Trophoblast cell (in vitro differentiated cells and primary cell): ENCODE measurements around the gene USP50.
"Not testable (repeated sequence)": the region's sequence is repeated elsewhere in the genome, so short reads cannot be mapped to it uniquely, and the experiment has no call there.

ENCODE experiments used
- DNase-seq, 2 donors: peaks; one replicate each; pipeline ENCODE4 v3.0.0-alpha.2; 2016
- H2AFZ ChIP-seq: 2 replicates; pipeline ENCODE4 v1.6.1; 2013; ENCODE audit warnings: low read length, moderate library complexity, mild to moderate bottlenecking; ENCODE audit not compliant: insufficient read depth, poor library complexity
- H2AK5ac ChIP-seq: 2 replicates; pipeline ENCODE4 v1.6.1; 2013; ENCODE audit warnings: mild to moderate bottlenecking, low read length
- H2BK120ac ChIP-seq: 2 replicates; pipeline ENCODE4 v1.6.1; 2013; ENCODE audit warnings: low read length, mild to moderate bottlenecking, moderate library complexity; ENCODE audit not compliant: insufficient read depth, poor library complexity
- H2BK12ac ChIP-seq: 2 replicates; pipeline ENCODE4 v1.6.1; 2013; ENCODE audit warnings: mild to moderate bottlenecking, low read length, moderate library complexity
- H2BK5ac ChIP-seq: 2 replicates; pipeline ENCODE4 v1.6.1; 2013; ENCODE audit warnings: low read length, low read depth, moderate library complexity, mild to moderate bottlenecking; ENCODE audit not compliant: poor library complexity
- H3K14ac ChIP-seq: 2 replicates; pipeline ENCODE4 v1.6.1; 2013; ENCODE audit warnings: mild to moderate bottlenecking, low read length
- H3K18ac ChIP-seq: 2 replicates; pipeline ENCODE4 v1.6.1; 2013; ENCODE audit warnings: mild to moderate bottlenecking, low read length
- H3K23ac ChIP-seq: 2 replicates; pipeline ENCODE4 v1.6.1; 2013; ENCODE audit warnings: low read length
- H3K27ac ChIP-seq: 2 replicates; pipeline ENCODE4 v1.5.1; 2013; ENCODE audit warnings: low read depth, mild to moderate bottlenecking, inconsistent platforms, low read length, moderate library complexity
- H3K27me3 ChIP-seq: 2 replicates; pipeline ENCODE4 v1.6.1; 2013; ENCODE audit warnings: inconsistent platforms, mild to moderate bottlenecking, low read length, moderate library complexity; ENCODE audit not compliant: insufficient read depth
- H3K36me3 ChIP-seq, 2 experiments: 1 replicate in 1 of 2; 2 replicates in 1 of 2; pipeline ENCODE4 v1.6.1; 2013; ENCODE audit warnings: low read length in 2 of 2, mild to moderate bottlenecking in 2 of 2, moderate library complexity in 1 of 2; ENCODE audit not compliant: insufficient read depth in 2 of 2, control insufficient read depth in 1 of 2
- H3K4ac ChIP-seq: 2 replicates; pipeline ENCODE4 v1.6.1; 2013; ENCODE audit warnings: low read depth, mild to moderate bottlenecking, low read length, moderate library complexity
- H3K4me1 ChIP-seq, 2 experiments: 1 replicate in 1 of 2; 2 replicates in 1 of 2; pipeline ENCODE4 v1.6.1; 2013; ENCODE audit warnings: low read length in 2 of 2, mild to moderate bottlenecking in 2 of 2, moderate library complexity in 1 of 2; ENCODE audit not compliant: insufficient read depth in 2 of 2, control insufficient read depth in 1 of 2
- H3K4me2 ChIP-seq: 2 replicates; pipeline ENCODE4 v1.6.1; 2013; ENCODE audit warnings: inconsistent platforms, mild to moderate bottlenecking, low read length, moderate library complexity
- H3K4me3 ChIP-seq: 2 replicates; pipeline ENCODE4 v1.5.1; 2013; ENCODE audit warnings: mild to moderate bottlenecking, low read depth, low read length, inconsistent platforms
- H3K79me1 ChIP-seq: one replicate; pipeline ENCODE4 v1.6.1; 2013; ENCODE audit warnings: low read length
- H3K79me2 ChIP-seq: 2 replicates; pipeline ENCODE4 v1.6.1; 2013; ENCODE audit warnings: low read length, mild to moderate bottlenecking; ENCODE audit not compliant: control insufficient read depth, insufficient read depth, poor library complexity
- H3K9ac ChIP-seq: 2 replicates; pipeline ENCODE4 v1.6.1; 2013; ENCODE audit warnings: mild to moderate bottlenecking, low read length
- H3K9me3 ChIP-seq: 2 replicates; pipeline ENCODE4 v1.6.1; 2013; ENCODE audit warnings: low read depth, mild to moderate bottlenecking, control low read depth, inconsistent platforms, low read length; ENCODE audit not compliant: insufficient read depth
- H4K12ac ChIP-seq: 2 replicates; pipeline ENCODE4 v1.6.1; 2013; ENCODE audit warnings: low read depth, mild to moderate bottlenecking, low read length, moderate library complexity
- H4K8ac ChIP-seq: 2 replicates; pipeline ENCODE4 v1.6.1; 2013; ENCODE audit warnings: low read depth, mild to moderate bottlenecking, low read length, moderate library complexity
- H4K91ac ChIP-seq: one replicate; pipeline ENCODE4 v1.6.1; 2013; ENCODE audit warnings: low read depth, mild to moderate bottlenecking, low read length, moderate library complexity
- WGBS: extraction: QIAGEN DNeasy Blood & Tissue Kit; methylation state at CpG from one replicate; pipeline ENCODE4 v1.1.7; 2013; ENCODE audit warnings: missing lambda C conversion rate; ENCODE audit not compliant: insufficient read length, insufficient coverage; ENCODE audit errors: extremely low coverage; 5-methylcytosine and 5-hydroxymethylcytosine counted together

The USP50 gene

DNA sequence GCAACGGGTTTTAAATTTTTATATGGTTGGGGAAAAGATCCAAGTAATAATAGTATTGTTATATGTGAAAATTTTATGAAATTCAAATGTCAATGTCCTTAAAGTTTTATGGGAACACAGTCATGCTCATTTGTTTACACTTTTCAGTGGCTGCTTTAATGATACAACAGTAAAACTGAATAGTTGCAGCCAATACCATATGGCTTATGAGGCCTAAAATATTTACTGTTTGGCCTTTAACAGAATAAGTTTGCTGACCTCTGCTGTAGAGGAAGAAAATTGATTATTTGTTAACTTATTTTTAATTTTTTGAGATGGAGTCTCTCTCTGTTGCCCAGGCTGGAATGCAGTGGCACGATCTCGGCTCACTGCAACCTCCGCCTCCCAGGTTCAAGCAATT, 44.7 kb downstream of the USP50 start:
- Histone ChIP-seq H4K12ac (no peak overlapping the region), H3K4me1 (no peaks in the 10 kb centered on the region), H4K91ac (no peak overlapping the region), H3K4ac (no peak overlapping the region), H3K79me2 (no peaks in the 10 kb centered on the region), H2BK12ac (no peak overlapping the region), H3K23ac (no peak overlapping the region), H3K4me2 (no peak overlapping the region), H2BK5ac (no peak overlapping the region), H2AFZ (no peak overlapping the region), H3K9me3 (no peaks in the 10 kb centered on the region), H3K9ac (no peak overlapping the region), H4K8ac (no peak overlapping the region), H3K27ac (no peak overlapping the region), H3K36me3 (peaks cover 2 to 10% of the 10 kb centered on the region in 2 experiments), H3K18ac (no peak overlapping the region), H2AK5ac (no peak overlapping the region), H2BK120ac (no peak overlapping the region), H3K14ac (no peak overlapping the region), H3K79me1 (no peaks in the 10 kb centered on the region), H3K4me3 (no peak overlapping the region), H3K27me3 (no peaks in the 10 kb centered on the region)
- DNase-seq, result no peak
- WGBS, result no CpG with 5 or more reads among the region's 4 CpGs

DNA sequence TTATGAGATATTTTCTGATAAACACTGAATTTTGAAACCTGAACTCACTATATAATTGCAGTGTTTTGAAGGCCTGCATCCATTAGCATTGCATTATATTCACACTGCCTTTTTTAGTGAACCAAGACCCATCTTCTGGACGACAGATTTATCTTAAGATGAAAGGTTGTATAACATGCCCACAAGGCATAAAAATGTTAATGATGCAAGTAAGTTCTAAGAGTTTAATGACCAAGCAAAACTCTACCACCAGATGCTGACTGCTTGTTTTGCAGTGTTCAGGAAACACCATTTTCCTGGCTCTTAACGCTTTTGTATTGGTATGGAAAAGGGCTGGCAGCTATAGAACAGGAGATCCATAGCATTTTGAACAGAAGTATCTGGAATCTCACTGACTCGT, 46.1 kb downstream of the USP50 start:
- Histone ChIP-seq H3K4me3 (no peak overlapping the region), H2BK12ac (no peak overlapping the region), H4K8ac (no peak overlapping the region), H2AFZ (no peak overlapping the region), H3K79me2 (no peaks in the 10 kb centered on the region), H3K9me3 (no peaks in the 10 kb centered on the region), H3K27me3 (no peaks in the 10 kb centered on the region), H4K91ac (no peak overlapping the region), H3K36me3 (peaks cover 3 to 14% of the 10 kb centered on the region in 2 experiments), H3K18ac (no peak overlapping the region), H3K14ac (no peak overlapping the region), H3K4ac (no peak overlapping the region), H3K23ac (no peak overlapping the region), H3K9ac (no peak overlapping the region), H3K79me1 (no peaks in the 10 kb centered on the region), H2BK5ac (no peak overlapping the region), H3K4me1 (no peaks in the 10 kb centered on the region), H2AK5ac (no peak overlapping the region), H3K4me2 (no peak overlapping the region), H4K12ac (no peak overlapping the region), H2BK120ac (no peak overlapping the region), H3K27ac (no peak overlapping the region)
- no CpG with 5 or more reads among the region's 3 CpGs for WGBS
- no peak for DNase-seq

DNA sequence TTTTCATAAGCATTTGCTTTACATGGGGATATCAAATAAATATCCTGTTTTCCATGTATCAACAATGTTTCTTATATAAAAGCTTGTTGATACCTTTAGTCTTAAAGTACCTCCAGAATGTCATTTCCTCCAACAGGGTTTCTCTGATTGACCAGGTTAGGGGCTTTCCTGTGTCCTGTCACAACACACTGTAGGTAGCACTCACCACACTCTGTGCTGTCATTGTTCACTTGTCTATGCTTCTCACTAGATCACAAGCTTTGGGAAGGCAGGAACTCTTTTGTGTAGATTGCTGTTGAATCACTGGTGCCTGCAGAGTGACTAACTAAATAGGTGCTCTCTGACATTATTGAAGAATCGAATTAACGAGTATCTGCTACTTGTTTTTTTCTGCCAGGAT, 49.8 kb downstream of the USP50 start:
- peak overlapping the region; percentile 61 for H3K9ac ChIP-seq
- no peak overlapping the region for H3K27ac ChIP-seq
- H3K79me1 ChIP-seq, result no peaks in the 10 kb centered on the region
- no peak overlapping the region for H3K4ac ChIP-seq
- no peak overlapping the region for H2BK5ac ChIP-seq
- no peak for DNase-seq
- H3K4me2 ChIP-seq, result no peak overlapping the region
- H3K36me3 ChIP-seq, result peaks cover 17 to 26% of the 10 kb centered on the region in 2 experiments
- no peak overlapping the region for H2BK12ac ChIP-seq
- H3K4me3 ChIP-seq, result no peak overlapping the region
- no peak overlapping the region for H3K18ac ChIP-seq
- no peak overlapping the region for H2AFZ ChIP-seq
- H3K23ac ChIP-seq, result no peak overlapping the region
- no CpG with 5 or more reads among the region's 2 CpGs for WGBS
- no peak overlapping the region for H4K8ac ChIP-seq
- no peak overlapping the region for H4K91ac ChIP-seq
- H3K27me3 ChIP-seq, result no peaks in the 10 kb centered on the region
- H2BK120ac ChIP-seq, result no peak overlapping the region
- H3K9me3 ChIP-seq, result no peaks in the 10 kb centered on the region
- H3K14ac ChIP-seq, result no peak overlapping the region
- H4K12ac ChIP-seq, result no peak overlapping the region
- H2AK5ac ChIP-seq, result no peak overlapping the region
- H3K4me1 ChIP-seq, result no peaks in the 10 kb centered on the region
- H3K79me2 ChIP-seq, result no peaks in the 10 kb centered on the region

DNA sequence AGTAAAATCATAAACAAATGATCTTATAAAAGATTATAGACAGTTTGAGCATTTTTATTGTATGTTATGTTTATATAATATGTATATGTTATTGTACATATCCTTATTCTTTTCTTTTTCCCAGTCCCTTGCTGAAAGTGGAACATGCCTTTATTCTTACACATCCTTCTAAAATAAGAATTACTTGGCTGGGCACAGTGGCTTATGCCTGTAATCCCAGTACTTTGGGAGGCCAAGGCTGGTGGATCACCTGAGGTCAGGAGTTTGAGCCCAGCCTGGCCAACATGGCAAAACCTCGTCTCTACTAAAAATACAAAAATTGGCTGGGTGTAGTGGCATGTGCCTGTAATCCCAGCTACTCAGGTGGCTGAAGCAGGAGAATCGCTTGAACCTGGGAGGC, 51.9 kb downstream of the USP50 start:
- not testable (repeated sequence) for H3K4me1 ChIP-seq, H3K9me3 ChIP-seq

More for the DNA sequence above, 51.9 kb downstream of the USP50 start:
- not testable (repeated sequence) for H3K4me2 ChIP-seq, H2BK120ac ChIP-seq, H3K27ac ChIP-seq, H4K8ac ChIP-seq, DNase-seq, H4K91ac ChIP-seq, H3K14ac ChIP-seq, H2BK5ac ChIP-seq, H3K23ac ChIP-seq, H3K4ac ChIP-seq, H3K9ac ChIP-seq, H2AFZ ChIP-seq, H4K12ac ChIP-seq, H2BK12ac ChIP-seq, H3K27me3 ChIP-seq, H3K4me3 ChIP-seq, H2AK5ac ChIP-seq, H3K18ac ChIP-seq, H3K79me1 ChIP-seq, H3K79me2 ChIP-seq
- no CpG with 5 or more reads among the region's 2 CpGs for WGBS
- H3K36me3 ChIP-seq, result peaks cover 19 to 29% of the 10 kb centered on the region in 2 experiments
